SJSA1 (cell line): ENCODE results near the gene KCNK2. TPM values are rescaled to one million over a fixed set of nuclear protein-coding genes. Genes with fewer than 3 reads are reported as not detected.

ENCODE experiments used
- DNase-seq, 2 experiments: peaks; one replicate each; pipeline ENCODE4 v3.0.0-alpha.2; 2015 to 2020; ENCODE audit warnings: low spot score in 2 of 2, low read depth in 1 of 2
- H3K27ac ChIP-seq: fragments of 250-450 bp; sonication (Bioruptor Pico); 2 replicates; pipeline ENCODE4 v1.5.1; 2020; ENCODE audit warnings: mild to moderate bottlenecking, moderate library complexity
- H3K27me3 ChIP-seq: fragments of 250-450 bp; sonication (Bioruptor Pico); replicated peaks from 2 replicates; pipeline ENCODE4 v1.5.1; 2020; ENCODE audit warnings: mild to moderate bottlenecking, moderate library complexity
- H3K36me3 ChIP-seq: fragments of 250-450 bp; sonication (Bioruptor Pico); 2 replicates; pipeline ENCODE4 v1.5.1; 2020; ENCODE audit warnings: mild to moderate bottlenecking
- H3K4me1 ChIP-seq: fragments of 250-450 bp; sonication (Bioruptor Pico); replicated peaks from 2 replicates; pipeline ENCODE4 v1.6.1; 2021; ENCODE audit warnings: mild to moderate bottlenecking
- H3K4me3 ChIP-seq: fragments of 250-450 bp; sonication (Bioruptor Pico); 2 replicates; pipeline ENCODE4 v1.5.1; 2020; ENCODE audit warnings: mild to moderate bottlenecking
- H3K9me3 ChIP-seq: fragments of 250-450 bp; sonication (Bioruptor Pico); replicated peaks from 2 replicates; pipeline ENCODE4 v1.5.1; 2020; ENCODE audit warnings: mild to moderate bottlenecking
- total RNA-seq: library from RNA; depleted of rRNA; stranded (reverse); fragments of >200 nt; shearing (Covaris generic); gene quantifications from 2 replicates; pipeline ENCODE4 v1.2.3, GENCODE V29; 2014

KCNK2 gene
- total RNA-seq, 1 experiment from 2014 or later: not detected

- no peaks in the 10 kb centered on the region for H3K4me1 ChIP-seq
Measured at GRCh38 chr1:215113776-215114153, 31.2 kb downstream of the KCNK2 start.

DNA sequence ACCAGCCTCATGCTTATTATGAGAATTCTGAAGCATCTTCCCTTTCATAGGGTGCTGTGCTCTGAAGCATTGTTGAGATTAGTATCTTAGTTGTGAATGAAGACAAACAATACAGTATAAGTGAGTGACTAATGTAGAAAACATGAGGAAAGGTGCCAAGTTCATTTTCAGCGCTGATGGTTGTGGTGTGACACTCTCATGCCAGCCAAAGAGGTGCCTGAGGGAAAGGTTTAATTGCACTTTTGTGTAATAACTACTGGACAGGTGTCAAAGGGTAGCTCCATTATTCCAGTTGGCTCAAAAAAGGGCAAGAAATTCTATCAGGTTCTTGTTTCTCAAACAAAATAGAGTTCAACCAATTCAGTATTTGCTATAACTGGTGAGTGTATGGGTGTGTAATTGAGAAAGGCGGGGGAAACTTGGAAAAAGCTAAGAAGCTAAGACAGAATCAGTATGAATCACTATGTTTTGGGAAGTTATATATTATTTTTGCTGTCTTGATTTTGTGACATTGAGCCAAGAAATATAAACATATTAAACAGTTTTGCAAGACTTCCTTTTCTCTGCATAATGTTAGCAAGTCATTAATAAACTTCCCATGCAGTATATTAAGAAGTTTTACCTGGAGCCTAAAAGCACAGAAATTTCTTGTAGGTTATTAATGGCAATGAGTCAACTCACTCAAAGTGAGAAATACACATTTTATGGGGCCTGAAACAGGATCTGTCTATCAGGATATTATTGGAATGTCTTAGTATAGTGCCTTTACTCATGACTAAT is 31.8 kb downstream of the KCNK2 start:
- H3K4me1 ChIP-seq: no peaks in the 10 kb centered on the region
- H3K36me3 ChIP-seq: no peaks in the 10 kb centered on the region
- no peak for DNase-seq
- H3K27ac ChIP-seq: no peak overlapping the region
- H3K9me3 ChIP-seq: no peaks in the 10 kb centered on the region
- H3K4me3 ChIP-seq: no peak overlapping the region
- no peaks in the 10 kb centered on the region; the same call in 1 of the 2 replicates for H3K27me3 ChIP-seq

More at GRCh38 chr1:215113776-215114153, 31.2 kb downstream of the KCNK2 start:
- no peaks in the 10 kb centered on the region for H3K36me3 ChIP-seq
- no peaks in the 10 kb centered on the region; the same call in 1 of the 2 replicates for H3K27me3 ChIP-seq
- H3K9me3 ChIP-seq: no peaks in the 10 kb centered on the region
- DNase-seq: no peak
- H3K4me3 ChIP-seq: no peak overlapping the region
- no peak overlapping the region for H3K27ac ChIP-seq

DNA sequence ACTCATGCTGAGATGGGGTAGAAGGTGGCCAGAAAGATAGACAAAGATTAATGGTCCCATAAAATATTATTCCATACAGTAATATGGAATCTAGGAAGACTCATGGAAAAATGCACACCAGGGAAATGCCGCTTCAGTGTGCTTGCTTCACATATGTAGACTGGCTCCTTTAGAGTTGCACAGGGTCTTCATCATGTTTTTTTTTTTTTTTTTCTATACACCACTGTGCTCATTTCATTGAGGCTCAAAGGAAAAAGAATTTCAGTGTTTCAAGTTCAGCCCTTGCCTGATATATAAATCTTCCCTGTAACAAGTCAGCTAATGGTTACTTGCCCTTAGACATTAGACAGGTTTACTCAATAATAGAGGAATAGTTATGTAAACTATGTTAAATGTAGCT is 33.2 kb downstream of the KCNK2 start:
- Histone ChIP-seq H3K9me3 (no peaks in the 10 kb centered on the region), H3K4me1 (no peaks in the 10 kb centered on the region), H3K36me3 (no peaks in the 10 kb centered on the region), H3K27ac (no peak overlapping the region), H3K4me3 (no peak overlapping the region), H3K27me3 (no peaks in the 10 kb centered on the region; the same call in 1 of the 2 replicates)
- DNase-seq: no peak

DNA sequence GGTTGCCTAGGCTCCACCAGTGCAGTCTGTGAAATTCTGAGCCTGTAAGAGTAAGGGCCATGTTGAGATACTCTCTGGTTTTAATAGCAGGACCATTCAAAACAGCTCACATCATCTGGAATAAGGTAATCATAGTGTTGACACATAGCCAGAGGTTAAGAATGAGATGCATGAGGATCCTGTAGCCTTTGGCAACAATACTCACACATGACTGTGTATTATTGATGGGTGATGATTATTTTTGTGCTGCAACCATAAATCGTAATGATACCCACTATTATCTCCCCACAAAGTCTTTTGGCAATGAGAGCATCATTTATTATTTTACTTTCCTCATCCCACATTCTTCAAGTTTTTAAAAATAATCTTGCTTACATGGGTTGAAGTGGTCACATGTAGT is 35.5 kb downstream of the KCNK2 start:
- H3K27me3 ChIP-seq: no peaks in the 10 kb centered on the region; the same call in 1 of the 2 replicates
- no peak overlapping the region for H3K4me3 ChIP-seq
- no peak for DNase-seq
- no peaks in the 10 kb centered on the region for H3K9me3 ChIP-seq
- H3K27ac ChIP-seq: no peak overlapping the region
- no peaks in the 10 kb centered on the region for H3K36me3 ChIP-seq
- H3K4me1 ChIP-seq: no peaks in the 10 kb centered on the region

DNA sequence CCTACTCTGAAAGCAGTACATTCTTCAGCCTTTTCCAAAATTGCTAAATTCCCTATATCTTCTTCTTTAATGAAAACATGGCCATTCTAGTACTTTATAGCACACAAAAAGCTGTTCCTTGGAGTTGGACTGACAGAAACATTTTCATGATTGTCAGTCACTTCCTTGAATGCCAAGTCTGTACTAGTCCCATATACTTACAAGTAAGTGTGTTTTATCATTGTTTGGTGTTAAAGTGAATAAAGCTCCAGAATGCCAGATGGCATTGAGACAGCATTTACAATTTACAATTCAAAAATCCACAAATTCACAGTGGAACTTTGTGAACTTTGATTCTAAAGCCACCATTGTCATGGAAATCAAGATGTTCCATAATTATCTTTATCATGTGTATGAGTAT is 36.5 kb downstream of the KCNK2 start:
- Histone ChIP-seq H3K36me3 (no peaks in the 10 kb centered on the region), H3K9me3 (no peaks in the 10 kb centered on the region), H3K27ac (no peak overlapping the region), H3K27me3 (no peaks in the 10 kb centered on the region; the same call in 1 of the 2 replicates), H3K4me3 (no peak overlapping the region), H3K4me1 (no peaks in the 10 kb centered on the region)
- no peak for DNase-seq

GRCh38 chr1:215119719-215120365 is 37.3 kb downstream of the KCNK2 start:
- Histone ChIP-seq H3K27ac (no peak overlapping the region), H3K4me1 (no peaks in the 10 kb centered on the region), H3K36me3 (no peaks in the 10 kb centered on the region), H3K4me3 (no peak overlapping the region), H3K9me3 (no peaks in the 10 kb centered on the region), H3K27me3 (no peaks in the 10 kb centered on the region; the same call in 1 of the 2 replicates)
- DNase-seq: no peak

DNA sequence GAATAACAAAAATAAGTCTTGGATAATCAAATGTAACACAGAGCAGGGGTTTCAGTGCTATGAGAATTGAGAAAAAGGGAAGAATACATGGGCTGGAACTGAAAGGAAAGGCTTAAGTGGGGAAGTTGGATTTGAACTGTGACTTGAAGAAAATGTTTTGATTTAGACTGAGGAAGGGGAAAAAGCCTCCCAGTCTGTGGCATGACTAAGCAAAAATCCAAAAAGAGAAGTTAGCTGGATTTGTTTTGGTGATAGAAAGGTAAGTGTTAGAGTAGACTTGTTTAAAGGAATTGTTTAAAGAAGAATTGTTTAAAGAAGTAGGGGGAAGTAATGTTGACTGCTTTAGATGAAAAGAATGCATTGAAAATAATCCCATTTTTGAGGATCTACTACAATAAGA is 46.0 kb downstream of the KCNK2 start:
- Histone ChIP-seq H3K36me3 (no peaks in the 10 kb centered on the region), H3K27me3 (no peaks in the 10 kb centered on the region; the same call in 1 of the 2 replicates), H3K27ac (no peak overlapping the region), H3K4me1 (no peaks in the 10 kb centered on the region), H3K4me3 (no peak overlapping the region), H3K9me3 (no peaks in the 10 kb centered on the region)
- no peak for DNase-seq

- no peak for DNase-seq
- Histone ChIP-seq H3K27ac (no peak overlapping the region), H3K9me3 (no peaks in the 10 kb centered on the region), H3K27me3 (no peaks in the 10 kb centered on the region; the same call in 1 of the 2 replicates), H3K4me3 (no peak overlapping the region), H3K4me1 (no peaks in the 10 kb centered on the region), H3K36me3 (no peaks in the 10 kb centered on the region)
Measured at GRCh38 chr1:215131291-215131690, 48.8 kb downstream of the KCNK2 start.

DNA sequence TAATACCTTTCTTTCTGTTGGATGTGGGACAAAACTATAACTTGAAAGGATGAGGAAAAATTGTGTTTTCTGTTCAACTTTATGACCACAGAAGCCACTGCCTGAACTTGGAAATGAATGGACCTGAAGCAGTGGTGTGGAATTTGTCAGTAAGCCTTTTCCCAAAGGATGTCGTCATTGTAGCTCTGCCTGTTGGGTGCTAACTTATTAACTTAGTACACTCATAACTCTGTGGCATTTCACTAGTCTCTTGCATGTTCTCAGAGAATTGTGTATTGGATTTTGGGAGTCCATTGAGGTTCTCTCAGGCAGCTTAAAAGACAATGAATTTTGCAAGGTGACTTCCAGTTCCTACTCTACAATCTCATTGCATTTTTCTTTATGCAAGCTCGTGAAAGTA is 49.6 kb downstream of the KCNK2 start:
- H3K27ac ChIP-seq: no peak overlapping the region
- H3K36me3 ChIP-seq: no peaks in the 10 kb centered on the region
- DNase-seq: no peak

GRCh38 chr1:215133532-215133931 is 51.0 kb downstream of the KCNK2 start:
- no peaks in the 10 kb centered on the region; the same call in 1 of the 2 replicates for H3K27me3 ChIP-seq
- H3K4me1 ChIP-seq: no peaks in the 10 kb centered on the region
- H3K4me3 ChIP-seq: no peak overlapping the region
- DNase-seq: no peak
- no peaks in the 10 kb centered on the region for H3K36me3 ChIP-seq
- H3K9me3 ChIP-seq: no peaks in the 10 kb centered on the region
- H3K27ac ChIP-seq: no peak overlapping the region

More for the DNA sequence above, 49.6 kb downstream of the KCNK2 start:
- Histone ChIP-seq H3K9me3 (no peaks in the 10 kb centered on the region), H3K27me3 (no peaks in the 10 kb centered on the region; the same call in 1 of the 2 replicates), H3K4me3 (no peak overlapping the region), H3K4me1 (no peaks in the 10 kb centered on the region)

- no peaks in the 10 kb centered on the region for H3K36me3 ChIP-seq
- H3K27ac ChIP-seq: no peak overlapping the region
- no peak for DNase-seq
- no peaks in the 10 kb centered on the region; the same call in 1 of the 2 replicates for H3K4me1 ChIP-seq
- no peak overlapping the region for H3K4me3 ChIP-seq
- H3K9me3 ChIP-seq: no peaks in the 10 kb centered on the region; the same call in 1 of the 2 replicates
- no peaks in the 10 kb centered on the region for H3K27me3 ChIP-seq
Measured at GRCh38 chr1:215137985-215138384, 55.4 kb downstream of the KCNK2 start.

- no peaks in the 10 kb centered on the region; the same call in 1 of the 2 replicates for H3K4me1 ChIP-seq
- no peaks in the 10 kb centered on the region; the same call in 1 of the 2 replicates for H3K9me3 ChIP-seq
- H3K4me3 ChIP-seq: no peak overlapping the region
- no peaks in the 10 kb centered on the region for H3K36me3 ChIP-seq
- no peak overlapping the region for H3K27ac ChIP-seq
- DNase-seq: no peak
- no peaks in the 10 kb centered on the region for H3K27me3 ChIP-seq
Measured at GRCh38 chr1:215140135-215140534, 57.6 kb downstream of the KCNK2 start.

GRCh38 chr1:215141460-215141859 is 58.9 kb downstream of the KCNK2 start:
- no peaks in the 10 kb centered on the region; the same call in 1 of the 2 replicates for H3K9me3 ChIP-seq
- no peaks in the 10 kb centered on the region for H3K27me3 ChIP-seq
- no peak overlapping the region for H3K27ac ChIP-seq
- DNase-seq: no peak
- H3K36me3 ChIP-seq: no peaks in the 10 kb centered on the region
- no peak overlapping the region for H3K4me3 ChIP-seq
- no peaks in the 10 kb centered on the region; the same call in 1 of the 2 replicates for H3K4me1 ChIP-seq

DNA sequence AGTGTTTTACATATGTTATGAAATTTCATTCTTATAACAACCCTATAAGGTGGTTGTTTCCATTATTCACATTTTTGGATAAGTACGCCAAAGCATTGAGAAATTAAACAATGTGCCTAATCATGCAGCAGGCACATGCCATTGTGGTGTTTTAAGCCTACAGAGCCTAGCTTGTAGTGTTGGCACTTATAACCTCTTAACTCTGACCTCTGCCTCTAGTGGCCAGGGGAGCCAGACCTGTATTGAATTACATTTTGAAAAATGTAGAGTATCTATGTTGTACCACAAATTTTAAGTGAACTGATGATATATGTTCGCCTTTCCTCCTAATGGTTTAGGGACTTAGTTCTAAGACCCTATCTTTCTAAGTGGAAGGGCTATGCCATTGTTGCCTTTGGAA is 61.0 kb downstream of the KCNK2 start:
- Histone ChIP-seq H3K36me3 (no peaks in the 10 kb centered on the region), H3K4me1 (no peaks in the 10 kb centered on the region; the same call in 1 of the 2 replicates), H3K4me3 (no peak overlapping the region), H3K27me3 (no peaks in the 10 kb centered on the region), H3K27ac (no peak overlapping the region), H3K9me3 (no peaks in the 10 kb centered on the region; the same call in 1 of the 2 replicates)
- DNase-seq: no peak
